ENCODE measurements around the gene UGT1A7.

DNA sequence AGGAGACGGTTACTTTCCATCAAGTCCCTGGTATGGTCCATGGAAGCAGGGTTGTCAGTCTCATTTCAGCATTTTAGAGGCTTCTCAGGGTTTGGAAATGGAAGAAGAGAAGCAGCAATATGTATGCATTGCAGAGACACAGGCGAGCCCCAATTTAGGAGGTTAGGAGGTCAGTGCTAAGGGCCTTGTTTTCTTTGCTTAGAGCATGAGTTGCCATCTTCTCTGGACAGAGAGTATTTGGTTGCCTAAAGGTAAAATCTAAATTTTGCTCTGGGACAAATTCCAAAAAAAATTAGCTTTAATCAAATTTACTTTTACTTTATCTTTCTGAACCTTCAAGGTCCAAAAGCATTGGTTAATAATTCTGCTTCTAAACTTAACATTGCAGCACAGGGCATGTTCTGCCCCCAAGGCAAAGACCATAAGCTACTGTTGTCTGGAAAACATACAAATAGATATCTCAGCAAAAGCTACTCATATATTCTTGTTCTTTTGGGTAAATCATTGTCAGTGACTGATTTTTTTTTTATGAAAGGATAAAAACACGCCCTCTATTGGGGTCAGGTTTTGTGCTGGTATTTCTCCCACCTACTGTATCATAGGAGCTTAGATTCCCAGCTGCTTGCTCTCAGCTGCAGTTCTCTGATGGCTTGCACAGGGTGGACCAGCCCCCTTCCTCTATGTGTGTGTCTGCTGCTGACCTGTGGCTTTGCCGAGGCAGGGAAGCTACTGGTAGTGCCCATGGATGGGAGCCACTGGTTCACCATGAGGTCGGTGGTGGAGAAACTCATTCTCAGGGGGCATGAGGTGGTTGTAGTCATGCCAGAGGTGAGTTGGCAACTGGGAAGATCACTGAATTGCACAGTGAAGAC lies 10.2 kb upstream of the UGT1A7 start, which contains the start of gene UGT1A9:
- TF ChIP-seq POLR2A (IDR thresholded peaks at IDR 0.05; ENCODE audit: low read depth, low read length) (no peak), TAF1 (IDR thresholded peaks at IDR 0.05; ENCODE audit: borderline replicate concordance, low read depth, low read length) (no peak)
